Ramos (cell line): ENCODE data around the gene TNFAIP2.

Source experiments
- in situ Hi-C: fragments of 300-500 bp; cut with MboI; formaldehyde crosslinking; loops from one replicate; pipeline ENCODE4 v1.14.3; 2022; ENCODE audit warnings: low sequenced_read_pairs; ENCODE audit not compliant: unreplicated experiment

Gene TNFAIP2

GRCh38 chr14:103131580-103131979 is 8.3 kb downstream of the TNFAIP2 start:
- in situ Hi-C loops: no loop called here

- in situ Hi-C loops: no loop called here
Observed at GRCh38 chr14:103132381-103133209, 9.3 kb downstream of the TNFAIP2 start.

- in situ Hi-C loops: no loop called here
Observed at GRCh38 chr14:103133210-103134140, 10.2 kb downstream of the TNFAIP2 start.

- in situ Hi-C loops: no loop called here
Observed at GRCh38 chr14:103134405-103134804, 11.1 kb downstream of the TNFAIP2 start.

GRCh38 chr14:103134919-103135318 is 11.7 kb downstream of the TNFAIP2 start:
- in situ Hi-C loops: no loop called here

GRCh38 chr14:103135333-103136260 is 12.3 kb downstream of the TNFAIP2 start:
- in situ Hi-C loops: no loop called here

- in situ Hi-C loops: no loop called here
Observed at GRCh38 chr14:103136388-103137271, 13.4 kb downstream of the TNFAIP2 start.

GRCh38 chr14:103137689-103138300 is 14.5 kb downstream of the TNFAIP2 start:
- in situ Hi-C loops: no loop called here

GRCh38 chr14:103138301-103139131 is 15.3 kb downstream of the TNFAIP2 start:
- in situ Hi-C loops: no loop called here

- in situ Hi-C loops: no loop called here
Observed at GRCh38 chr14:103139132-103140025, 16.1 kb downstream of the TNFAIP2 start.

- in situ Hi-C loops: no loop called here
Observed at GRCh38 chr14:103140316-103141109, 17.3 kb downstream of the TNFAIP2 start.

GRCh38 chr14:103141117-103141796 is 18.0 kb downstream of the TNFAIP2 start:
- in situ Hi-C loops: no loop called here

GRCh38 chr14:103142026-103142425 is 18.8 kb downstream of the TNFAIP2 start:
- in situ Hi-C loops: no loop called here

GRCh38 chr14:103142721-103143302 is 19.6 kb downstream of the TNFAIP2 start:
- in situ Hi-C loops: no loop called here

GRCh38 chr14:103143506-103143905 is 20.2 kb downstream of the TNFAIP2 start:
- in situ Hi-C loops: no loop called here
